Natural killer cell (primary cell): ENCODE data around the gene RASL10A. TPM values are rescaled to one million over a fixed set of nuclear protein-coding genes. Genes with fewer than 3 reads are reported as not detected.

Experiments used
- ATAC-seq, 3 donors: fragments of 150-1000 bp in 2 of 3; fragments of 200-7000 bp in 1 of 3; cut with Tn5 transposase; 1 replicate in 1 of 3; 2 replicates in 2 of 3; pipeline ENCODE4 v1.10.0; 2021; ENCODE audit warnings: mild to moderate bottlenecking in 2 of 3, moderate library complexity in 2 of 3
- DNase-seq, 2 donors: peaks; one replicate each; pipeline versions ENCODE4 v3.0.0 to v3.0.0-alpha.2; 2013 to 2021; ENCODE audit warnings: mixed read lengths in 1 of 2
- H3K27ac ChIP-seq: one replicate; pipeline ENCODE4 v1.5.1; 2013; ENCODE audit warnings: mild to moderate bottlenecking, low read length
- H3K27me3 ChIP-seq: one replicate; pipeline ENCODE4 v1.6.1; 2013; ENCODE audit warnings: low read length; ENCODE audit not compliant: control insufficient read depth, insufficient read depth
- H3K36me3 ChIP-seq: one replicate; pipeline ENCODE4 v1.6.1; 2013; ENCODE audit warnings: low read length; ENCODE audit not compliant: control insufficient read depth, insufficient read depth
- H3K4me1 ChIP-seq: one replicate; pipeline ENCODE4 v1.6.1; 2013; ENCODE audit warnings: low read length; ENCODE audit not compliant: control insufficient read depth, insufficient read depth
- H3K4me3 ChIP-seq: one replicate; pipeline ENCODE4 v1.5.1; 2013; ENCODE audit warnings: low read length
- H3K9me3 ChIP-seq: one replicate; pipeline ENCODE4 v1.6.1; 2013; ENCODE audit warnings: low read length; ENCODE audit not compliant: control insufficient read depth, insufficient read depth
- H3K27ac Mint-ChIP-seq, 2 donors: one replicate each; pipeline ENCODE4 v1.8.0; 2022; ENCODE audit warnings: mild to moderate bottlenecking in 2 of 2, mixed read lengths in 2 of 2, moderate library complexity in 1 of 2
- H3K27me3 Mint-ChIP-seq, 2 donors: one replicate each; pipeline ENCODE4 v1.8.0; 2022; ENCODE audit warnings: low read depth in 2 of 2, mixed read lengths in 2 of 2
- H3K36me3 Mint-ChIP-seq: one replicate; pipeline ENCODE4 v1.8.0; 2022; ENCODE audit warnings: mixed read lengths
- H3K4me1 Mint-ChIP-seq, 2 donors: one replicate each; pipeline ENCODE4 v1.8.0; 2022; ENCODE audit warnings: mixed read lengths in 2 of 2
- H3K4me3 Mint-ChIP-seq: one replicate; pipeline ENCODE4 v1.8.0; 2022; ENCODE audit warnings: mild to moderate bottlenecking, moderate library complexity, mixed read lengths
- H3K9me3 Mint-ChIP-seq, 2 donors: one replicate each; pipeline ENCODE4 v1.8.0; 2022; ENCODE audit warnings: mixed read lengths in 2 of 2
- WGBS: methylation state at CpG from one replicate; pipeline ENCODE4 v1.1.7; 2013; ENCODE audit warnings: missing lambda C conversion rate; ENCODE audit not compliant: insufficient coverage; 5-methylcytosine and 5-hydroxymethylcytosine counted together
- intact Hi-C: fragments of 100-400 bp; cut with micrococcal nuclease; formaldehyde crosslinking; loops from one replicate; pipeline ENCODE4 v1.14.2; 2022
- total RNA-seq, 4 donors: library from RNA; stranded (reverse); fragments of 120-200 nt in 1 of 4; gene quantifications; one replicate each; pipeline versions ENCODE4 v1.2.3 to v1.2.4, GENCODE V29; 2013 to 2022
- TF ChIP-seq, protein P1 (sequence below): fragments of 200-600 bp; IDR thresholded peaks from one replicate; pipeline ENCODE4 v1.8.0; 2022; ENCODE audit warnings: antibody characterized with exemption

The RASL10A gene
- total RNA-seq, 3 donors from 2014 or later (not counting 1 experiment from before 2014, with no cell fraction given), result 0.20 to 0.28 TPM; not detected in 1

GRCh38 chr22:29335656-29336055 is 20.2 kb upstream of the RASL10A start:
- intact Hi-C loops, result no loop called here
- H3K9me3 ChIP-seq, result no peaks in the 10 kb centered on the region
- no peak overlapping the region for H3K4me3 ChIP-seq
- no peaks in the 10 kb centered on the region for H3K27me3 ChIP-seq
- 96% methylated on average over 11 of the region's 11 CpGs for WGBS
- Mint-ChIP-seq H3K27ac (no peak overlapping the region), H3K4me3 (no peak overlapping the region), H3K9me3 (no peaks in the 10 kb centered on the region), H3K36me3 (no peaks in the 10 kb centered on the region), H3K4me1 (peaks cover 0 to 8% of the 10 kb centered on the region in 2 donors), H3K27me3 (no peaks in the 10 kb centered on the region)
- TF ChIP-seq, protein P1, sequence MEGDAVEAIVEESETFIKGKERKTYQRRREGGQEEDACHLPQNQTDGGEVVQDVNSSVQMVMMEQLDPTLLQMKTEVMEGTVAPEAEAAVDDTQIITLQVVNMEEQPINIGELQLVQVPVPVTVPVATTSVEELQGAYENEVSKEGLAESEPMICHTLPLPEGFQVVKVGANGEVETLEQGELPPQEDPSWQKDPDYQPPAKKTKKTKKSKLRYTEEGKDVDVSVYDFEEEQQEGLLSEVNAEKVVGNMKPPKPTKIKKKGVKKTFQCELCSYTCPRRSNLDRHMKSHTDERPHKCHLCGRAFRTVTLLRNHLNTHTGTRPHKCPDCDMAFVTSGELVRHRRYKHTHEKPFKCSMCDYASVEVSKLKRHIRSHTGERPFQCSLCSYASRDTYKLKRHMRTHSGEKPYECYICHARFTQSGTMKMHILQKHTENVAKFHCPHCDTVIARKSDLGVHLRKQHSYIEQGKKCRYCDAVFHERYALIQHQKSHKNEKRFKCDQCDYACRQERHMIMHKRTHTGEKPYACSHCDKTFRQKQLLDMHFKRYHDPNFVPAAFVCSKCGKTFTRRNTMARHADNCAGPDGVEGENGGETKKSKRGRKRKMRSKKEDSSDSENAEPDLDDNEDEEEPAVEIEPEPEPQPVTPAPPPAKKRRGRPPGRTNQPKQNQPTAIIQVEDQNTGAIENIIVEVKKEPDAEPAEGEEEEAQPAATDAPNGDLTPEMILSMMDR, result no peak
- no peak for DNase-seq
- H3K4me1 ChIP-seq, result no peaks in the 10 kb centered on the region
- H3K36me3 ChIP-seq, result peaks cover 79% of the 10 kb centered on the region
- H3K27ac ChIP-seq, result no peak overlapping the region
- no peak for ATAC-seq

GRCh38 chr22:29334696-29335344 is 19.3 kb upstream of the RASL10A start:
- Mint-ChIP-seq H3K27ac (no peak overlapping the region), H3K4me3 (no peak overlapping the region), H3K4me1 (peaks cover 0 to 8% of the 10 kb centered on the region in 2 donors), H3K36me3 (no peaks in the 10 kb centered on the region), H3K27me3 (no peaks in the 10 kb centered on the region), H3K9me3 (no peaks in the 10 kb centered on the region)
- Histone ChIP-seq H3K27ac (no peak overlapping the region), H3K4me3 (no peak overlapping the region), H3K36me3 (peaks cover 79% of the 10 kb centered on the region), H3K27me3 (no peaks in the 10 kb centered on the region), H3K4me1 (no peaks in the 10 kb centered on the region), H3K9me3 (no peaks in the 10 kb centered on the region)
- DNase-seq (no peak), ATAC-seq (no peak)
- WGBS, result 92% methylated on average over 12 of the region's 12 CpGs
- TF ChIP-seq, protein P1, result no peak
- intact Hi-C loops, result no loop called here

DNA sequence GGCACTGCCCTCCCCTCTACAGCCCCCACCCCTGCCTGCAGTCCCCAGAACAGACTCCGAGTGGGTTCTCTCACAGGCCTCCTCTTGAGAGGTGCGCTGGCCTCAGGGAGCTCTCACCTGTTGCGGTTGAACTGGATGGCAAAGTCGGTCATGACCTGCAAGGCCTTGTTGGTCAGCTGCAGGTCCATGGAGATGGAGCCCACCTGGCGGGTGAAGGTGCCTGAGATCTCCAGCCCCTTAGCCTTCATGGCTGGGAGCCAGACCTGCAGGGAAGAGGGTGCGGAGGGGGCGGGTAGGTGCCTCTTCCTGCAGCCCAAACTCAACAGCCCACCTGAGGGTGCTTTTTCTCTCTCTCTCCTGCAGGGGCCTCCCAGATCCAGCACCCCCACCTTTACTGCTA is 18.7 kb upstream of the RASL10A start:
- WGBS, result 97% methylated on average over 6 of the region's 7 CpGs
- no peak overlapping the region for H3K4me3 ChIP-seq
- H3K9me3 ChIP-seq, result no peaks in the 10 kb centered on the region
- TF ChIP-seq, protein P1, result no peak
- no peaks in the 10 kb centered on the region for H3K4me1 ChIP-seq
- Mint-ChIP-seq H3K27me3 (no peaks in the 10 kb centered on the region), H3K4me3 (no peak overlapping the region), H3K36me3 (no peaks in the 10 kb centered on the region), H3K4me1 (peaks cover 0 to 8% of the 10 kb centered on the region in 2 donors), H3K9me3 (no peaks in the 10 kb centered on the region), H3K27ac (no peak overlapping the region)
- DNase-seq, result no peak
- no peak for ATAC-seq
- peaks cover 79% of the 10 kb centered on the region for H3K36me3 ChIP-seq
- no peak overlapping the region for H3K27ac ChIP-seq
- intact Hi-C loops, result no loop called here
- H3K27me3 ChIP-seq, result no peaks in the 10 kb centered on the region
